H1 (cell line): ENCODE measurements around the gene PCSK1N. TPM values are rescaled to one million over a fixed set of nuclear protein-coding genes. Genes with fewer than 3 reads are reported as not detected.

Experiments
- POU5F1 ChIP-seq: IDR thresholded peaks from 2 replicates; pipeline ENCODE4 v1.6.1; 2011; ENCODE audit warnings: low read depth, mild to moderate bottlenecking, low read length, moderate library complexity
- polyA plus RNA-seq, 7 experiments: library from polyadenylated mRNA; depleted of rRNA in 3 of 7; stranded (reverse) in 5 of 7; unstranded in 2 of 7; fragments of >200 nt in 5 of 7; fragments of 200-250 nt in 2 of 7; gene quantifications; 1 replicate in 5 of 7; 2 replicates in 1 of 7; 4 replicates in 1 of 7; pipeline versions ENCODE4 v1.2.1 to v1.2.3, GENCODE V29; 2011 to 2013; ENCODE audit warnings: missing spikeins in 2 of 7, mixed read lengths in 2 of 7
- total RNA-seq: library from RNA; stranded (reverse); fragmentation: NEBNext Ultra II Directional; extraction: Animal tissue kit (Norgen Biotek cat#: 25700); gene quantifications from 2 replicates; pipeline ENCODE4 v1.2.1, GENCODE V29; 2021

Gene PCSK1N
- total and polyA plus RNA-seq, 2 of the 8 experiments (the other 6 are each of a cell fraction or from before 2014, with no cell fraction given): 3.6 to 4.5 TPM

DNA sequence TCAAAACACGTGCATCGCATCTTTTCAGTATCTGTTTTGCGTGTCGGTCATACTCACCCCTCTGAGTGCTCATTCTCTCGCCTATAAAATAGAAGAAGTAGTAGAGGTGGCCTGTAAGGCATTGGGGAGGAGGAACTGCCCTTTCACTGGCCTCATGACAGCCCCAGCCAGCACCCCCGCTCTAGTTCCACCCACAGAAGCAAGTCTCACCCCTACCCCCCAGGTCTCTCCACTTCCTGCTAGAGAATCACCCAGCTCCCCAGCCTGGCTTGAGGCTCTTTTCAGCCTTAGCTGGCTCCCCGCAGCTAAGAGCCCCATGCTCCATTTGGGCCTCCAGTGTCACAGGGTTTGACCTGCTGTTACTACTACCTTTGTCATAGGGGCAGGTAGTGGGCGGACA lies 21.8 kb downstream of the PCSK1N start (continued):
- no peak for TF ChIP-seq POU5F1
